ENCODE data around the gene RTP3.

Gene RTP3

GRCh38 chr3:46463868-46464241 lies 33.9 kb upstream of the RTP3 start:
- Histone ChIP-seq H3K4me3 (ENCODE audit: low read depth in 1 of 2, low read length in 2 of 2) (no peak overlapping the region), H2AFZ (ENCODE audit: low read depth, low read length) (no peak overlapping the region), H3K9ac (ENCODE audit: low read depth, low read length) (no peak overlapping the region), H3K27me3 (ENCODE audit: insufficient read depth, low read length, poor library complexity) (no peaks in the 10 kb centered on the region), H3K36me3 (ENCODE audit: insufficient read depth, low read length) (no peaks in the 10 kb centered on the region), H3K9me3 (ENCODE audit: insufficient read depth, low read length, severe bottlenecking) (peaks cover 3% of the 10 kb centered on the region), H4K20me1 (ENCODE audit: insufficient read depth, low read length) (no peaks in the 10 kb centered on the region), H3K4me1 (ENCODE audit: insufficient read depth, low read length) (no peaks in the 10 kb centered on the region), H3K79me2 (ENCODE audit: insufficient read depth, low read length) (no peaks in the 10 kb centered on the region), H3K4me2 (ENCODE audit: insufficient read depth, low read length) (no peak overlapping the region), H3K27ac (ENCODE audit: low read length) (no peak overlapping the region)
- ATAC-seq (ENCODE audit: insufficient read depth, low read depth): no peak
- no peak for TF ChIP-seq CTCF (IDR thresholded peaks at IDR 0.05; ENCODE audit: borderline replicate concordance, extremely low read depth, low read length, poor library complexity, severe bottlenecking)
- DNase-seq: no peak

GRCh38 chr3:46464326-46465195 lies 33.2 kb upstream of the RTP3 start, which contains the start of gene LTF:
Gene LTF (minus strand): TSS chr3:46464905. CDS start chr3:46464867, 38 bp downstream.
- no peak for DNase-seq
- H3K4me3 ChIP-seq (ENCODE audit: low read depth in 1 of 2, low read length in 2 of 2): no peak within 1 kb of the TSS
- no peaks in the 10 kb centered on the region for H3K36me3 ChIP-seq (ENCODE audit: insufficient read depth, low read length)
- no peaks in the 10 kb centered on the region for H3K4me1 ChIP-seq (ENCODE audit: insufficient read depth, low read length)
- H4K20me1 ChIP-seq (ENCODE audit: insufficient read depth, low read length): no peaks in the 10 kb centered on the region
- no peak within 1 kb of the TSS for H3K9ac ChIP-seq (ENCODE audit: low read depth, low read length)
- H3K27ac ChIP-seq (ENCODE audit: low read length): no peak within 1 kb of the TSS
- H2AFZ ChIP-seq (ENCODE audit: low read depth, low read length): no peak within 1 kb of the TSS
- TF ChIP-seq CTCF (IDR thresholded peaks at IDR 0.05; ENCODE audit: borderline replicate concordance, extremely low read depth, low read length, poor library complexity, severe bottlenecking) (no peak), EZH2 (IDR thresholded peaks at IDR 0.05; ENCODE audit: borderline replicate concordance, low read depth, low read length, severe bottlenecking) (no peak)
- H3K27me3 ChIP-seq (ENCODE audit: insufficient read depth, low read length, poor library complexity): no peaks in the 10 kb centered on the region
- no peak within 1 kb of the TSS for H3K4me2 ChIP-seq (ENCODE audit: insufficient read depth, low read length)
- no peaks in the 10 kb centered on the region for H3K79me2 ChIP-seq (ENCODE audit: insufficient read depth, low read length)
- no peak for ATAC-seq (ENCODE audit: insufficient read depth, low read depth)
- peaks cover 3% of the 10 kb centered on the region for H3K9me3 ChIP-seq (ENCODE audit: insufficient read depth, low read length, severe bottlenecking)

GRCh38 chr3:46465196-46465520 lies 32.6 kb upstream of the RTP3 start:
- ATAC-seq (ENCODE audit: insufficient read depth, low read depth) (no peak), DNase-seq (no peak)
- Histone ChIP-seq H3K9ac (ENCODE audit: low read depth, low read length) (no peak overlapping the region), H3K36me3 (ENCODE audit: insufficient read depth, low read length) (no peaks in the 10 kb centered on the region), H4K20me1 (ENCODE audit: insufficient read depth, low read length) (no peaks in the 10 kb centered on the region), H2AFZ (ENCODE audit: low read depth, low read length) (no peak overlapping the region), H3K4me2 (ENCODE audit: insufficient read depth, low read length) (no peak overlapping the region), H3K4me3 (ENCODE audit: low read depth in 1 of 2, low read length in 2 of 2) (no peak overlapping the region), H3K4me1 (ENCODE audit: insufficient read depth, low read length) (no peaks in the 10 kb centered on the region), H3K9me3 (ENCODE audit: insufficient read depth, low read length, severe bottlenecking) (peaks cover 3% of the 10 kb centered on the region), H3K27ac (ENCODE audit: low read length) (no peak overlapping the region), H3K79me2 (ENCODE audit: insufficient read depth, low read length) (no peaks in the 10 kb centered on the region), H3K27me3 (ENCODE audit: insufficient read depth, low read length, poor library complexity) (no peaks in the 10 kb centered on the region)
- TF ChIP-seq CTCF (IDR thresholded peaks at IDR 0.05; ENCODE audit: borderline replicate concordance, extremely low read depth, low read length, poor library complexity, severe bottlenecking) (no peak), EZH2 (IDR thresholded peaks at IDR 0.05; ENCODE audit: borderline replicate concordance, low read depth, low read length, severe bottlenecking) (no peak)

All from DND-41 (cell line).